Activated CD8-positive, alpha-beta T cell treated with anti-CD3 and anti-CD28 coated beads, Interleukin-2, amount 10 ng/mL, durations not matched to agents 7 days and 5 days (primary cell): Measurements from ENCODE around the gene CEP192. TPM values are rescaled to one million over a fixed set of nuclear protein-coding genes. Genes with fewer than 3 reads are reported as not detected.
A peak's percentile ranks its signal among the peaks of the same experiment; 100 is the strongest.

Experiments
- ATAC-seq: fragments of 150-1000 bp; cut with Tn5 transposase; one replicate; pipeline ENCODE4 v1.10.0; 2021; ENCODE audit warnings: moderate library complexity
- CTCF ChIA-PET: fragments of 350-600 bp; sonication (Branson Sonifier 250); formaldehyde crosslinking; loops from one replicate; lab custom pipeline; 2021; ENCODE audit warnings: antibody characterized with exemption; lab: Charles Lee
- POLR2A ChIA-PET: fragments of 350-600 bp; sonication (Branson Sonifier 250); formaldehyde crosslinking; loops from one replicate; lab custom pipeline; 2021; ENCODE audit warnings: antibody characterized with exemption; lab: Charles Lee
- DNase-seq: peaks from one replicate; pipeline ENCODE4 v3.0.0-alpha.2; 2020
- H3K27ac Mint-ChIP-seq: one replicate; pipeline ENCODE4 v1.8.0; 2021; ENCODE audit warnings: mild to moderate bottlenecking, mixed read lengths
- H3K27me3 Mint-ChIP-seq: one replicate; pipeline ENCODE4 v1.8.0; 2021; ENCODE audit warnings: low read depth, mixed read lengths
- H3K36me3 Mint-ChIP-seq: one replicate; pipeline ENCODE4 v1.8.0; 2021; ENCODE audit warnings: low read depth, mixed read lengths
- H3K4me1 Mint-ChIP-seq: one replicate; pipeline ENCODE4 v1.8.0; 2021; ENCODE audit warnings: low read depth, mixed read lengths
- H3K4me3 Mint-ChIP-seq: one replicate; pipeline ENCODE4 v1.8.0; 2021; ENCODE audit warnings: mild to moderate bottlenecking, mixed read lengths
- H3K9me3 Mint-ChIP-seq: one replicate; pipeline ENCODE4 v1.8.0; 2022; ENCODE audit warnings: mixed read lengths; ENCODE audit not compliant: insufficient read depth
- total RNA-seq, 2 experiments: library from RNA; stranded (reverse); gene quantifications; one replicate each; pipeline ENCODE4 v1.2.3, GENCODE V29; 2021

Gene CEP192
- total RNA-seq, 2 experiments from 2014 or later: 55.9 to 61.0 TPM

GRCh38 chr18:13014232-13014631 is 23.1 kb downstream of the CEP192 start:
- ChIA-PET POLR2A (interaction anchor here (1.8 kb wide), 1 partner anchor 23 kb away, joined by 7 read pairs; the partner anchor contains the start of gene CEP192), CTCF (interaction anchor here (0.8 kb wide), 1 partner anchor 151 kb away, joined by 3 read pairs; no protein-coding TSS in a partner anchor)
- peaks cover 62% of the 10 kb centered on the region for H3K36me3 Mint-ChIP-seq
- no peaks in the 10 kb centered on the region for H3K9me3 Mint-ChIP-seq
- H3K4me1 Mint-ChIP-seq: no peaks in the 10 kb centered on the region
- H3K27ac Mint-ChIP-seq: no peak overlapping the region
- ATAC-seq: no peak
- H3K27me3 Mint-ChIP-seq: no peaks in the 10 kb centered on the region
- H3K4me3 Mint-ChIP-seq: no peak overlapping the region
- DNase-seq: no peak

- H3K27ac Mint-ChIP-seq: no peak overlapping the region
- no peaks in the 10 kb centered on the region for H3K9me3 Mint-ChIP-seq
- DNase-seq: no peak
- H3K27me3 Mint-ChIP-seq: no peaks in the 10 kb centered on the region
- no peak overlapping the region for H3K4me3 Mint-ChIP-seq
- H3K36me3 Mint-ChIP-seq: peaks cover 62% of the 10 kb centered on the region
- no peaks in the 10 kb centered on the region for H3K4me1 Mint-ChIP-seq
- ChIA-PET CTCF (interaction anchor here (0.8 kb wide), 1 partner anchor 151 kb away, joined by 3 read pairs; no protein-coding TSS in a partner anchor), POLR2A (interaction anchor here (1.8 kb wide), 1 partner anchor 23 kb away, joined by 7 read pairs; the partner anchor contains the start of gene CEP192)
- ATAC-seq: no peak
Measured at GRCh38 chr18:13014818-13015217, 23.7 kb downstream of the CEP192 start.

GRCh38 chr18:13017247-13017875 is 26.2 kb downstream of the CEP192 start:
- POLR2A ChIA-PET: interaction anchor here (0.9 kb wide), 1 partner anchor 26 kb away, joined by 3 read pairs; the partner anchor contains the start of gene CEP192
- Mint-ChIP-seq H3K27ac (no peak overlapping the region), H3K4me1 (peaks cover 3% of the 10 kb centered on the region), H3K36me3 (peaks cover 76% of the 10 kb centered on the region), H3K9me3 (no peaks in the 10 kb centered on the region), H3K4me3 (no peak overlapping the region), H3K27me3 (no peaks in the 10 kb centered on the region)
- CTCF ChIA-PET: interaction anchor here (0.9 kb wide), 1 partner anchor 66 kb away, joined by 3 read pairs; no protein-coding TSS in a partner anchor
- DNase-seq: no peak
- ATAC-seq: no peak

- H3K4me1 Mint-ChIP-seq: peaks cover 3% of the 10 kb centered on the region
- no peak overlapping the region for H3K4me3 Mint-ChIP-seq
- no peaks in the 10 kb centered on the region for H3K9me3 Mint-ChIP-seq
- POLR2A ChIA-PET: interaction anchor here (0.9 kb wide), 1 partner anchor 27 kb away, joined by 3 read pairs; the partner anchor contains the start of gene CEP192
- no peak overlapping the region for H3K27ac Mint-ChIP-seq
- no peak for ATAC-seq
- peaks cover 75% of the 10 kb centered on the region for H3K36me3 Mint-ChIP-seq
- H3K27me3 Mint-ChIP-seq: no peaks in the 10 kb centered on the region
- DNase-seq: no peak
- CTCF ChIA-PET: interaction anchor here (0.9 to 1.0 kb wide), 2 partner anchors 13 to 65 kb away, joined by 3 read pairs; no protein-coding TSS in a partner anchor
Measured at GRCh38 chr18:13018374-13018773, 27.2 kb downstream of the CEP192 start.

GRCh38 chr18:13019301-13019700 is 28.1 kb downstream of the CEP192 start:
- Mint-ChIP-seq H3K4me1 (peaks cover 3% of the 10 kb centered on the region), H3K27ac (no peak overlapping the region), H3K27me3 (no peaks in the 10 kb centered on the region), H3K36me3 (peaks cover 82% of the 10 kb centered on the region), H3K4me3 (no peak overlapping the region), H3K9me3 (no peaks in the 10 kb centered on the region)
- DNase-seq (no peak), ATAC-seq (no peak)
- ChIA-PET POLR2A (no interaction called here), CTCF (no interaction called here)

- no peak overlapping the region for H3K4me3 Mint-ChIP-seq
- H3K4me1 Mint-ChIP-seq: peaks cover 3% of the 10 kb centered on the region
- ChIA-PET CTCF (no interaction called here), POLR2A (no interaction called here)
- H3K9me3 Mint-ChIP-seq: no peaks in the 10 kb centered on the region
- no peaks in the 10 kb centered on the region for H3K27me3 Mint-ChIP-seq
- no peak overlapping the region for H3K27ac Mint-ChIP-seq
- H3K36me3 Mint-ChIP-seq: peaks cover 70% of the 10 kb centered on the region
- no peak for DNase-seq
- no peak for ATAC-seq
Measured at GRCh38 chr18:13022644-13023043, 31.5 kb downstream of the CEP192 start.

- no peak for DNase-seq
- Mint-ChIP-seq H3K27ac (no peak overlapping the region), H3K36me3 (peaks cover 68% of the 10 kb centered on the region), H3K27me3 (no peaks in the 10 kb centered on the region), H3K9me3 (no peaks in the 10 kb centered on the region), H3K4me3 (no peak overlapping the region), H3K4me1 (peaks cover 8% of the 10 kb centered on the region)
- ChIA-PET POLR2A (no interaction called here), CTCF (no interaction called here)
- no peak for ATAC-seq
Measured at GRCh38 chr18:13025233-13025632, 34.1 kb downstream of the CEP192 start.

- peaks cover 8% of the 10 kb centered on the region for H3K4me1 Mint-ChIP-seq
- peaks cover 65% of the 10 kb centered on the region for H3K36me3 Mint-ChIP-seq
- POLR2A ChIA-PET: no interaction called here
- no peaks in the 10 kb centered on the region for H3K27me3 Mint-ChIP-seq
- H3K4me3 Mint-ChIP-seq: no peak overlapping the region
- ATAC-seq (no peak), DNase-seq (no peak)
- no peak overlapping the region for H3K27ac Mint-ChIP-seq
- H3K9me3 Mint-ChIP-seq: no peaks in the 10 kb centered on the region
- CTCF ChIA-PET: interaction anchor here (0.7 kb wide), 1 partner anchor 130 kb away, joined by 3 read pairs; no protein-coding TSS in a partner anchor
Measured at GRCh38 chr18:13026583-13027270, 35.6 kb downstream of the CEP192 start.

GRCh38 chr18:13028869-13029268 is 37.7 kb downstream of the CEP192 start:
- peaks cover 67% of the 10 kb centered on the region for H3K36me3 Mint-ChIP-seq
- CTCF ChIA-PET: no interaction called here

GRCh38 chr18:13032173-13032572 is 41.0 kb downstream of the CEP192 start:
- no peak for ATAC-seq
- ChIA-PET POLR2A (no interaction called here), CTCF (interaction anchor here (1.6 kb wide), 1 partner anchor 11 kb away, joined by 3 read pairs; no protein-coding TSS in a partner anchor)
- Mint-ChIP-seq H3K27me3 (no peaks in the 10 kb centered on the region), H3K9me3 (no peaks in the 10 kb centered on the region), H3K27ac (peak overlapping the region; percentile 2), H3K4me1 (peaks cover 14% of the 10 kb centered on the region), H3K4me3 (no peak overlapping the region), H3K36me3 (peaks cover 70% of the 10 kb centered on the region)
- DNase-seq: no peak

More at GRCh38 chr18:13028869-13029268, 37.7 kb downstream of the CEP192 start:
- ATAC-seq (no peak), DNase-seq (no peak)
- Mint-ChIP-seq H3K4me3 (no peak overlapping the region), H3K9me3 (no peaks in the 10 kb centered on the region), H3K27me3 (no peaks in the 10 kb centered on the region), H3K27ac (no peak overlapping the region), H3K4me1 (peaks cover 14% of the 10 kb centered on the region)
- POLR2A ChIA-PET: no interaction called here

- Mint-ChIP-seq H3K9me3 (no peaks in the 10 kb centered on the region), H3K27me3 (no peaks in the 10 kb centered on the region), H3K36me3 (peaks cover 67% of the 10 kb centered on the region), H3K27ac (no peak overlapping the region), H3K4me1 (peaks cover 11% of the 10 kb centered on the region), H3K4me3 (no peak overlapping the region)
- ATAC-seq: no peak
- no peak for DNase-seq
- ChIA-PET POLR2A (no interaction called here), CTCF (no interaction called here)
Measured at GRCh38 chr18:13035249-13035914, 44.2 kb downstream of the CEP192 start.
